ENCODE measurements around the gene HK1. TPM values are rescaled to one million over a fixed set of nuclear protein-coding genes. Genes with fewer than 3 reads are reported as not detected.

HK1 gene
- total RNA-seq, 1 donor from 2014 or later, result 110 TPM

- Mint-ChIP-seq H3K4me3 (ENCODE audit: unreplicated experiment) (no peak overlapping the region), H3K9me3 (ENCODE audit: low read depth) (no peaks in the 10 kb centered on the region), H3K36me3 (ENCODE audit: low read depth) (peaks cover 3% of the 10 kb centered on the region), H3K4me1 (ENCODE audit: low read depth) (peaks cover 66% of the 10 kb centered on the region), H3K27ac (ENCODE audit: unreplicated experiment) (peak overlapping the region; percentile 92), H3K27me3 (ENCODE audit: low read depth) (no peaks in the 10 kb centered on the region)
- no peak for DNase-seq (ENCODE audit: low spot score)
- no peak for TF ChIP-seq CTCF (IDR thresholded peaks at IDR 0.05)
These were observed 85.4 kb downstream of the HK1 start for GRCh38 chr10:69363666-69364065.

GRCh38 chr10:69364232-69364940 is 86.1 kb downstream of the HK1 start:
- no peaks in the 10 kb centered on the region for H3K9me3 Mint-ChIP-seq (ENCODE audit: low read depth)
- TF ChIP-seq CTCF (IDR thresholded peaks at IDR 0.05), result peak; percentile 44
- peaks cover 60% of the 10 kb centered on the region for H3K4me1 Mint-ChIP-seq (ENCODE audit: low read depth)
- H3K27me3 Mint-ChIP-seq (ENCODE audit: low read depth), result no peaks in the 10 kb centered on the region
- no peak for DNase-seq (ENCODE audit: low spot score)
- peaks cover 7% of the 10 kb centered on the region for H3K36me3 Mint-ChIP-seq (ENCODE audit: low read depth)
- peak overlapping the region; percentile 92 for H3K27ac Mint-ChIP-seq (ENCODE audit: unreplicated experiment)
- no peak overlapping the region for H3K4me3 Mint-ChIP-seq (ENCODE audit: unreplicated experiment)

GRCh38 chr10:69366738-69367137 is 88.4 kb downstream of the HK1 start:
- no peaks in the 10 kb centered on the region for H3K27me3 Mint-ChIP-seq (ENCODE audit: low read depth)
- no peak for TF ChIP-seq CTCF (IDR thresholded peaks at IDR 0.05)
- H3K4me1 Mint-ChIP-seq (ENCODE audit: low read depth), result peaks cover 37% of the 10 kb centered on the region
- no peak overlapping the region for H3K27ac Mint-ChIP-seq (ENCODE audit: unreplicated experiment)
- H3K36me3 Mint-ChIP-seq (ENCODE audit: low read depth), result peaks cover 25% of the 10 kb centered on the region
- no peak for DNase-seq (ENCODE audit: low spot score)
- H3K9me3 Mint-ChIP-seq (ENCODE audit: low read depth), result no peaks in the 10 kb centered on the region
- no peak overlapping the region for H3K4me3 Mint-ChIP-seq (ENCODE audit: unreplicated experiment)

- H3K27me3 Mint-ChIP-seq (ENCODE audit: low read depth), result no peaks in the 10 kb centered on the region
- no peak overlapping the region for H3K27ac Mint-ChIP-seq (ENCODE audit: unreplicated experiment)
- H3K4me3 Mint-ChIP-seq (ENCODE audit: unreplicated experiment), result no peak overlapping the region
- H3K4me1 Mint-ChIP-seq (ENCODE audit: low read depth), result peaks cover 32% of the 10 kb centered on the region
- TF ChIP-seq CTCF (IDR thresholded peaks at IDR 0.05), result no peak
- no peaks in the 10 kb centered on the region for H3K9me3 Mint-ChIP-seq (ENCODE audit: low read depth)
- H3K36me3 Mint-ChIP-seq (ENCODE audit: low read depth), result peaks cover 29% of the 10 kb centered on the region
- no peak for DNase-seq (ENCODE audit: low spot score)
These were observed 89.2 kb downstream of the HK1 start for GRCh38 chr10:69367469-69367868.

GRCh38 chr10:69372126-69372980 is 94.1 kb downstream of the HK1 start:
- H3K4me1 Mint-ChIP-seq (ENCODE audit: low read depth), result peaks cover 6% of the 10 kb centered on the region
- no peaks in the 10 kb centered on the region for H3K27me3 Mint-ChIP-seq (ENCODE audit: low read depth)
- no peaks in the 10 kb centered on the region for H3K9me3 Mint-ChIP-seq (ENCODE audit: low read depth)
- H3K27ac Mint-ChIP-seq (ENCODE audit: unreplicated experiment), result no peak overlapping the region
- DNase-seq (ENCODE audit: low spot score), result no peak
- TF ChIP-seq CTCF (IDR thresholded peaks at IDR 0.05), result no peak
- peaks cover 34% of the 10 kb centered on the region for H3K36me3 Mint-ChIP-seq (ENCODE audit: low read depth)
- no peak overlapping the region for H3K4me3 Mint-ChIP-seq (ENCODE audit: unreplicated experiment)

Measured in chondrocyte (in vitro differentiated cells).